ENCODE results near the gene SPPL2B. TPM values are rescaled to one million over a fixed set of nuclear protein-coding genes. Genes with fewer than 3 reads are reported as not detected.

SPPL2B gene
- total RNA-seq, 2 experiments from 2014 or later: 106 to 111 TPM

DNA sequence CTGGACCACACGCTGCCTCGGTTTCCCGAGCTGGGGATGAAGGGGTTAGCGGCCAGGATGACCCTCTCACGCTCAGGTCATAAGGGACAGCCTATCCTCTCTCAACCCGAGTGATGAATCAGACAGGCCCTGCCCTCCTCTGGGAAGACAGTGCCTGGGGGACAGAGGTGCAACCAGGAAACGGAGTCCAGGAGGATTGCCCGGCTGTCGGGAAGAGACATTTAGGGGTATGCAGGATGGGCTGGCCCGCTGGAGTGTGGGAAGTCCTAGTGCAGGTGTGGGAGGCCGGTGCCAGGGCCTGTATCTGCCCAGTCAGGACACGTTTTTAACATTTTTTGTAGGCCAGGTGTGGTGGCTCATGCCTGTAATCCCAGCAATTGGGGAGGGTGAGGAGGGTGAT lies 8.4 kb upstream of the SPPL2B start:
- Histone ChIP-seq H3K27me3 (ENCODE audit: control insufficient read depth in 1 of 2, insufficient read depth in 2 of 2, low read length in 2 of 2) (no peaks in the 10 kb centered on the region), H3K36me3 (ENCODE audit: insufficient read depth, low read length) (peaks cover 35% of the 10 kb centered on the region), H3K9me3 (ENCODE audit: control insufficient read depth in 1 of 2, insufficient read depth in 1 of 2, low read length in 2 of 2) (peaks cover 7 to 11% of the 10 kb centered on the region in 2 experiments), H3K4me3 (ENCODE audit: low read length) (no peak overlapping the region), H3K4me1 (ENCODE audit: insufficient read depth, low read length) (peaks cover 8% of the 10 kb centered on the region), H3K27ac (ENCODE audit: low read depth in 1 of 2, low read length in 2 of 2) (no peak overlapping the region)
- no peak overlapping the region for H3K27ac Mint-ChIP-seq
- DNase-seq (no peak), ATAC-seq (ENCODE audit: poor library complexity) (no peak)
- H3K27me3 Mint-ChIP-seq: peaks cover 9% of the 10 kb centered on the region
- H3K4me1 Mint-ChIP-seq (ENCODE audit: low read depth): peaks cover 5% of the 10 kb centered on the region
- H3K36me3 Mint-ChIP-seq (ENCODE audit: low read depth): peaks cover 7% of the 10 kb centered on the region
- POLR2A ChIA-PET: no interaction called here
- TF ChIP-seq, protein P1, sequence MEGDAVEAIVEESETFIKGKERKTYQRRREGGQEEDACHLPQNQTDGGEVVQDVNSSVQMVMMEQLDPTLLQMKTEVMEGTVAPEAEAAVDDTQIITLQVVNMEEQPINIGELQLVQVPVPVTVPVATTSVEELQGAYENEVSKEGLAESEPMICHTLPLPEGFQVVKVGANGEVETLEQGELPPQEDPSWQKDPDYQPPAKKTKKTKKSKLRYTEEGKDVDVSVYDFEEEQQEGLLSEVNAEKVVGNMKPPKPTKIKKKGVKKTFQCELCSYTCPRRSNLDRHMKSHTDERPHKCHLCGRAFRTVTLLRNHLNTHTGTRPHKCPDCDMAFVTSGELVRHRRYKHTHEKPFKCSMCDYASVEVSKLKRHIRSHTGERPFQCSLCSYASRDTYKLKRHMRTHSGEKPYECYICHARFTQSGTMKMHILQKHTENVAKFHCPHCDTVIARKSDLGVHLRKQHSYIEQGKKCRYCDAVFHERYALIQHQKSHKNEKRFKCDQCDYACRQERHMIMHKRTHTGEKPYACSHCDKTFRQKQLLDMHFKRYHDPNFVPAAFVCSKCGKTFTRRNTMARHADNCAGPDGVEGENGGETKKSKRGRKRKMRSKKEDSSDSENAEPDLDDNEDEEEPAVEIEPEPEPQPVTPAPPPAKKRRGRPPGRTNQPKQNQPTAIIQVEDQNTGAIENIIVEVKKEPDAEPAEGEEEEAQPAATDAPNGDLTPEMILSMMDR (IDR thresholded peaks at IDR 0.05): no peak
- H3K9me3 Mint-ChIP-seq: peaks cover 3% of the 10 kb centered on the region
- CTCF ChIA-PET: no interaction called here
- H3K4me3 Mint-ChIP-seq: no peak overlapping the region
- intact Hi-C loops (cut with DNase I, micrococcal nuclease): no loop called here

DNA sequence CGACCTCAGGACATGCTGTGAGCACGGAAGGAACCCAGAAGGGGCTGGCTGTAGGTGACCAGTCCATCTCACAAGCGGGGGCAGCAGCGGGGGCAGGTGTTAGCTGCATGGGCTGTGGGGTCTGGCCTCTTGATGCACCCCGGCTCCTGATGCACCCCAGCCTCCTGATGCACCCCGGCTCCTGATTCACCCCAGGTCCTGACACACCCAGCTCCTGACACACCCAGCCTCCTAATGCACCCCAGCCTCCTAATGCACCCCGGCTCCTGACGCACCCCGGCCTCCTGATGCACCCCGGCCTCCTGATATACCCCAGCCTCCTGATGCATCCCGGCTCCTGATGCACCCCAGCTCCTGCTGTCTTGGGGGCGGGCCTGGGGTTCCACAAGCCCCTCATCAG lies 7.5 kb upstream of the SPPL2B start:
- no peak overlapping the region for H3K27ac ChIP-seq (ENCODE audit: low read depth in 1 of 2, low read length in 2 of 2)
- peaks cover 0 to 4% of the 10 kb centered on the region in 2 experiments for H3K9me3 ChIP-seq (ENCODE audit: control insufficient read depth in 1 of 2, insufficient read depth in 1 of 2, low read length in 2 of 2)
- Mint-ChIP-seq H3K36me3 (ENCODE audit: low read depth) (peaks cover 14% of the 10 kb centered on the region), H3K4me3 (no peak overlapping the region), H3K4me1 (ENCODE audit: low read depth) (peaks cover 13% of the 10 kb centered on the region), H3K27ac (no peak overlapping the region), H3K9me3 (no peaks in the 10 kb centered on the region), H3K27me3 (no peaks in the 10 kb centered on the region)
- no peak overlapping the region for H3K4me3 ChIP-seq (ENCODE audit: low read length)
- POLR2A ChIA-PET: no interaction called here
- H3K27me3 ChIP-seq (ENCODE audit: control insufficient read depth in 1 of 2, insufficient read depth in 2 of 2, low read length in 2 of 2): no peaks in the 10 kb centered on the region
- CTCF ChIA-PET: no interaction called here
- peaks cover 41% of the 10 kb centered on the region for H3K36me3 ChIP-seq (ENCODE audit: insufficient read depth, low read length)
- intact Hi-C loops (cut with DNase I, micrococcal nuclease): no loop called here
- H3K4me1 ChIP-seq (ENCODE audit: insufficient read depth, low read length): peaks cover 10% of the 10 kb centered on the region
- no peak for ATAC-seq (ENCODE audit: poor library complexity)
- TF ChIP-seq, protein P1 (IDR thresholded peaks at IDR 0.05): no peak
- no peak for DNase-seq

DNA sequence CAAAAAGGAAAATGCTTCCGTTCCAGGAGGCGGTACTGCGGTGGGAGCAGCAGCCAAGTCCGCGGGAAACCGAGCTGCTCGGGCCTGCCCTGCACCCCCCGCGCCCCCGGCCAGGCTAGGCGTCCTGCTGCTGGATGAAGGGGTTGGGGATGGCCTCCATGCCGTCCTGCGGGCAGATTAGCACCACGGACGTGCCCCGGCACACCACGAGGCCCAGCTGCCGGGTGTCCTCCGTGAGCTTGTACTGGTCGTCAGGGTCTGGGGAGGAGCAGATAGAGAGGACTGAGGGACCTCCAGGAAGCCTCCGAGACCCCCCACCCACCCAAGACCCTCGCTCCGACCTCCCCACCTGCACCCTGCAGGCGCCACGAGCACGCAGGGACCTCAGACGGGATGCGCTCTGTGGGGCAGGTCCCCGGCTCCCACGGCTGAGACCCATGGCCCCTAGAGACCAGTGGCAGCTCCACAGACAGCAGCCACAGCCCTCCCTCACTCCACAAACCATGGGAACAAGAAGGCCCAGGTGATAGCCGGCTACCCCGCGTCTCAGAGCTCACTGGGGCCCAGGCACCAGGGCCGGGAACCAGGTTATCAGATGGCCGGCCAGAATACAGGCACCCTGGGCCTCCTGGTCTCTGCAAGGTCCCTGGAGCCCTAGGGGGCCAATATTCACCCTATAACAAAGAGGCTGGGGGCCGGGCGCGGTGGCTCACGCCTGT lies 6.8 kb upstream of the SPPL2B start:
- Histone ChIP-seq H3K27me3 (ENCODE audit: control insufficient read depth in 1 of 2, insufficient read depth in 2 of 2, low read length in 2 of 2) (no peaks in the 10 kb centered on the region), H3K27ac (ENCODE audit: low read depth in 1 of 2, low read length in 2 of 2) (no peak overlapping the region), H3K9me3 (ENCODE audit: control insufficient read depth in 1 of 2, insufficient read depth in 1 of 2, low read length in 2 of 2) (no peaks in the 10 kb centered on the region), H3K4me3 (ENCODE audit: low read length) (no peak overlapping the region), H3K4me1 (ENCODE audit: insufficient read depth, low read length) (peaks cover 13% of the 10 kb centered on the region), H3K36me3 (ENCODE audit: insufficient read depth, low read length) (peaks cover 44% of the 10 kb centered on the region)
- H3K36me3 Mint-ChIP-seq (ENCODE audit: low read depth): peaks cover 20% of the 10 kb centered on the region
- POLR2A ChIA-PET: no interaction called here
- no peak overlapping the region for H3K4me3 Mint-ChIP-seq
- TF ChIP-seq, protein P1 (IDR thresholded peaks at IDR 0.05): no peak
- no peak for DNase-seq
- H3K27ac Mint-ChIP-seq: no peak overlapping the region
- no peak for ATAC-seq (ENCODE audit: poor library complexity)
- intact Hi-C loops (cut with DNase I, micrococcal nuclease): no loop called here
- peaks cover 20% of the 10 kb centered on the region for H3K4me1 Mint-ChIP-seq (ENCODE audit: low read depth)
- H3K27me3 Mint-ChIP-seq: no peaks in the 10 kb centered on the region
- H3K9me3 Mint-ChIP-seq: no peaks in the 10 kb centered on the region
- CTCF ChIA-PET: no interaction called here
